Fibroblast of villous mesenchyme (primary cell): Measurements from ENCODE around the gene ANKDD1B. TPM values are rescaled to one million over a fixed set of nuclear protein-coding genes. Genes with fewer than 3 reads are reported as not detected.

Source experiments
- DNase-seq: peaks from one replicate; pipeline ENCODE4 v3.0.0-alpha.2; 2010; ENCODE audit warnings: low read depth
- H3K4me3 ChIP-seq: 2 replicates; pipeline ENCODE4 v1.5.1; 2011; ENCODE audit warnings: low read depth, mild to moderate bottlenecking, low read length
- total RNA-seq: library from RNA; depleted of rRNA; stranded (reverse); fragments of >200 nt; gene quantifications from 2 replicates; pipeline ENCODE4 v1.2.3, GENCODE V29; 2012
- TF ChIP-seq, protein P1 (sequence below): IDR thresholded peaks from 2 replicates; pipeline ENCODE4 v1.5.1; 2012; ENCODE audit warnings: low read depth, mild to moderate bottlenecking, low read length; ENCODE audit not compliant: insufficient read depth

ANKDD1B gene
- total RNA-seq, 1 donor: under 0.01 TPM

GRCh38 chr5:75668977-75669689, 57.9 kb downstream of the ANKDD1B start:
- TF ChIP-seq, protein P1, sequence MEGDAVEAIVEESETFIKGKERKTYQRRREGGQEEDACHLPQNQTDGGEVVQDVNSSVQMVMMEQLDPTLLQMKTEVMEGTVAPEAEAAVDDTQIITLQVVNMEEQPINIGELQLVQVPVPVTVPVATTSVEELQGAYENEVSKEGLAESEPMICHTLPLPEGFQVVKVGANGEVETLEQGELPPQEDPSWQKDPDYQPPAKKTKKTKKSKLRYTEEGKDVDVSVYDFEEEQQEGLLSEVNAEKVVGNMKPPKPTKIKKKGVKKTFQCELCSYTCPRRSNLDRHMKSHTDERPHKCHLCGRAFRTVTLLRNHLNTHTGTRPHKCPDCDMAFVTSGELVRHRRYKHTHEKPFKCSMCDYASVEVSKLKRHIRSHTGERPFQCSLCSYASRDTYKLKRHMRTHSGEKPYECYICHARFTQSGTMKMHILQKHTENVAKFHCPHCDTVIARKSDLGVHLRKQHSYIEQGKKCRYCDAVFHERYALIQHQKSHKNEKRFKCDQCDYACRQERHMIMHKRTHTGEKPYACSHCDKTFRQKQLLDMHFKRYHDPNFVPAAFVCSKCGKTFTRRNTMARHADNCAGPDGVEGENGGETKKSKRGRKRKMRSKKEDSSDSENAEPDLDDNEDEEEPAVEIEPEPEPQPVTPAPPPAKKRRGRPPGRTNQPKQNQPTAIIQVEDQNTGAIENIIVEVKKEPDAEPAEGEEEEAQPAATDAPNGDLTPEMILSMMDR: no peak
- DNase-seq: no peak
- H3K4me3 ChIP-seq: no peak overlapping the region

GRCh38 chr5:75670577-75670976, 59.3 kb downstream of the ANKDD1B start:
- TF ChIP-seq, protein P1: no peak
- no peak overlapping the region for H3K4me3 ChIP-seq
- DNase-seq: peak; percentile 81

DNA sequence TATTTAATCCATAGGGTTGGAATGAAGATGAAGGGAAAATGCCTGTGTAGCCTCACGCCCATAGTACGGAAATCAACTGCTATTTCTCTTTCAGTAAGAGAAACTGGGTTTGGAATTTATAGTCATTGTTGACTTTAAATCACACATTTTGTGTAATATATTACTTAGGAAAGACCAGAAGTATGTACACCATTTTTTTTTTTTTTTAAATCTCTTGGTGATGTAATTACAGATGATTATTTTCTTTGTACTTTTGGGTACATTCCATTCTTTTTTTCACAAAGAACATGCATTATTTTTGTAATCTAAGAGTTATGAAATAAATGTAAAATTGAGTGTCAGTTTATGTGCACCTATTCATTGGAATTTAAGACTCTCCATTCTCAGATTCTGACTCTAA, 60.3 kb downstream of the ANKDD1B start:
- no peak overlapping the region for H3K4me3 ChIP-seq
- TF ChIP-seq, protein P1: no peak
- peak; percentile 30 for DNase-seq

DNA sequence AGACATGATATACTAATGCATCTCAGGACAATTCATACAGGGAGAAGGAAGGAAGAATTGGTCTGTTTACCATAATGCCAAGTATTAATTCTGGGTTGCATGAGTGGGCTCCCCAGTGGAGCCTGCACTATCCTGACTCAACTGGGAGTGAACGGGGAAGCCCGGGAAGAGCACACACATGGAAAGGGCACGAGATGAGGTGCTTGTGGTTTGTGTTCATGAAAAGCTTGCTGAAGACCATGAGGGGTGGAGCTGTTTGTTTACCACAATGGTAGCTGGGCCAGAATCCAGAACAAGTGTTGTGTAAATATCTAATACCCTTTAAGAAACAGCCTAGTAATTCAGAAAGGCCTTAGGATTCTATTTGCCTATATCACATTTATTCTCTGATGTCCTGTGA, 61.4 kb downstream of the ANKDD1B start:
- TF ChIP-seq, protein P1: no peak

DNA sequence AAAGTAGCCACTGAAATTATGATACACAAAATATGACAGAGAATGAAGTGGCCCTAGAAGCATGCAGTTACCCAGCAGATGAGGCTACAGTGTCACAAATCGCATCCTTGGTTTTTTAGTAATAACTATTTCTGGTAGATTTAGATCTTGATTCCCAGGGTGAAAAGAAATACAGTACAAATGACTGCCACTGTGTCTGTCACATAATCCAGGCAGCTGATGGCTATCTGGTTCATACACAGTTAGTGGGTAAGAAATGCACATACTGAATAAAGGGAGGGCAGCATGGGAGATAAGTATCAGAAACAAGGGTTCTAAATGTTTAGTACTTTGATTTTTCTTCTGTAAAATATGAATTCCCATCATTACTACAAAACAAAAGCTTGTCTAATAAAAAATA, 64.5 kb downstream of the ANKDD1B start:
- no peak for DNase-seq
- TF ChIP-seq, protein P1: no peak
- no peak overlapping the region for H3K4me3 ChIP-seq

More for the DNA sequence above, 61.4 kb downstream of the ANKDD1B start:
- peak; percentile 37 for DNase-seq
- H3K4me3 ChIP-seq: no peak overlapping the region

- no peak overlapping the region for H3K4me3 ChIP-seq
- peak; percentile 32 for DNase-seq
- TF ChIP-seq, protein P1: no peak
Measured at GRCh38 chr5:75677607-75678006, 66.4 kb downstream of the ANKDD1B start.

GRCh38 chr5:75678155-75678554, 66.9 kb downstream of the ANKDD1B start:
- TF ChIP-seq, protein P1: no peak

More at GRCh38 chr5:75678155-75678554, 66.9 kb downstream of the ANKDD1B start:
- no peak overlapping the region for H3K4me3 ChIP-seq
- DNase-seq: no peak
